ENCODE measurements around the gene RUNX1.

RUNX1 gene

DNA sequence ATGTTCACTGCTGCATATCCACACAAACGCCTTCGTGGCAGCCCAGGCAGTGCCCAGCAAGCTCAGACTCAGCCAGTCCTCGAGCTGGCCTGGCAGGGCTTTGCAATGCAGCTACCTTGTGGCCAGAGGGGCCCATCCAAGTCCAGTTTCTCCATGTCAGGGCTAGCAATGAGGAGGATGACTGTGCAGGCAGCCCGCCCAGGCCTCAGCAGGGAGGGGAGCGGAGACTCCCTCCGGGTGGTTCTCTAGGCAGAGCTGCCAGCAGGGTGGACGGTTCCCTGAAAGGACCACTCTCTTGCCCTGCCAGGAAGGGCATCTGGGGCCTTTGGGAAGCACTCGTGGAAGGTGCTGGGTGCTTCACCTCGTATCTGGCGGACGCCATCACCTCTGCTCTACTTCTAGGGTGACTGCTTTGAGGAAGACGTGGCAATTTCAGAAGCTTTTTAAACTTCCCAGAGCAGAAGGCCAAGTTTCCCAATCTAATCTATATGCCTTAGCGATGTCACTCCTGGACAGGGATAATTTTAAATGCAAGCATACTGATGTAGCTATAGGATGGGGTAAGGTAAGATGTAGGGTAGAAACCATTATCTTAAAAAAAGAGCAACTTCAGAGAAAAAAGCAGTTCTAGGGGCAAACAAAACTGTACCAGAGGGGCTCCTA, 56.2 kb downstream of the RUNX1 start:
- no peak for DNase-seq (ENCODE audit: low spot score)

DNA sequence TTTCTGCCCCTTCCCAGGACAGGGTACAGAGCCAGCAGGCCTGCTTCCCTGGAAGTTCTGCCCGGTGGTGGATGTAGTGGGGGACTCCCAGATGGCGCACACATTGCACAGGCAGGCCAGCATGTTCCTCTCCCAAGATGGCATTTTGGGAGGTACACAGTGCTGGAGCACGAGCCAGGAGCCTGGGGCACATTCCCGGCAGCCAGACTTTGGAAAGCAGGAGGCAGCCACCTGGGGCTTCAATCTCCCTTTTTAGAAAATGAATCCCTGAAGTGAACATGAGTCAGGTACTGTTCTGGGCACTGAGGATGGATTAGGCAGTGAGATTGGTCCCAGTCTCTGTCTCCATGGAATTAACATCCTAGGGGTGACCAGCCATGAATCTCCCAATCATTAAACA, 56.9 kb downstream of the RUNX1 start:
- no peak for DNase-seq (ENCODE audit: low spot score)

DNA sequence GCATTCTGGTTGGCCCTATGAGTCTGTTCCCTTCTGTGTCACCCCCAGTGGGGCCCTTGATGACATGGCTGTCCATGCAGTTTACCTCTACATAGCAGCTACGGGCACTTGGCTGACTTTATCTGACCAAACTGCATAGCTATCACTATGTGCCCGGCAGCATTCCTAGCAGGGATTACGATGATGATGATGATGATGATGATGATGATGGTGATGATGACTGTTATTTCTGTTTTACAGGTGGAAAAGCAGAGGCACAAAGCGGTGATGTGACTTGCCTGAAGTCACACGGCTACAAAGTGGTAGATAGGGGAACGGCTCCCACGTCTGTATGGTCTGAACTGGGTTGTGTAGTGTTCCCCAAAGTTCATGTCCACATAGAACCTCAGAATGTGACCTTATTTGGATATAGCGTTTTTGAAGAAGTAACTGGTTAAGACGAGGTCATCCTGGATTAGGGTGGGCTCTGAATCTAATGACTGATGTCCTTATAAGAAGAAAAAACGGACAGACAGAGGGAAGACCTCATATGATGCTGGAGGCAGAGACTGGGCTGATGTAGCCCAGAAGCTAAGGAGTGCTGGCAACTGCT, 57.6 kb downstream of the RUNX1 start:
- no peak for DNase-seq (ENCODE audit: low spot score)

GRCh38 chr21:34990842-34991241, 58.3 kb downstream of the RUNX1 start:
- no peak for DNase-seq (ENCODE audit: low spot score)

DNA sequence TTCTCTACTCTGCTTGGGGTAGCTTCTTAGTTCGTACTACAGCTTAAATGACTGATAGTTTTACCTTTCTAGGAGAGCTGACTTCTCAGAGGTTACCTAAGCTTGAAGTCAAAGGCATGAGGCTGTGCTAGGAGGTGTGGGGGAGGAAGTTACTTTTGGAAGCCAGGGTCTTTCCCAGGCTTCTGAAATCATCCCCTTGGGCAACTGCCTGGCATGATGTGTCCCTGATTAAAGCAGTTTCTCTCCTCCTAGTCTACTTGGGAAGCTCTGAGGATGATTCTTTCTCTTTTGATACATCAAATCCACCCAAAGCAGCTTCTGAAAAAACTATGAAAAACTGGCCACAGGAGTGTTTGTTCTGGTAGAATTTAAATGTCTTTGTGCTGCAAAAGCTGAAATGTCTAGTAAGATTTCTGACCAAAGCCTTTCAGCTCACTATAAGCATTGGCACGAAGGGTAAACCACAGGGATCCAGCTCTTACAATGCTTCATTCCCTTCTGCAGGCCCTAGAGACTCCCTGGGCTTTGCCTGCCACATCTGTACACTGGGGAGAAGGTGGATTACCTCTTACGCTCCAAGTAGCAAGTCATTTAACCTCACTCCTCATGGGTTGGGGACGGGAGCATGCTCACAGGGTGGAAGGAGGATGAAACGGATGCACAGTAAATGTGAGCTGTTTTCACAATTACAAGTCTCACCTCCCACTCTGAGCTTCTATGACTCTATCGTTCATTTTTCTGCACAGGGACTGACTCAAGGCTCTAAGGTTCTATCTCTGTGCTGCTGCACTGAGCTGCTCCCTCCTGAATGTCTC, 59.6 kb downstream of the RUNX1 start:
- no peak for DNase-seq (ENCODE audit: low spot score)

DNA sequence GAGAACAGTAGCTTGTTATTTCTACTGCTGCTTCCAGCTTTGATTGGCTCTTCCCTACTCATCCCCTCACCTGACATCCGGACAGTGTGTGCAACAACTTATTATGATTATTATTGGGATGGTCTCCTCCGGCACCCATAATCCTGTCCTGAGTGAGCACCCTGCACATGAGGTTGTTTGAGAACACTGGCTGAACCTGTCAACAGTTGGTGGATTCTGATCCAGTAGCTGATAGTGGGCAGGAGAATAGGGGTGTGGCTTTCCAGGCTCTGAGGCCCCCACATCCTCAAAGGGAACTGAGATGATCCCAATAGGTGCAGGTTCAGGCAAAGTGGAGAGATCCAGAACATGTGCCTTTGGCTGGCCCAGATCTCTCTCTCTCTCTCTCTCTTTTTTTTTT, 60.5 kb downstream of the RUNX1 start:
- no peak for DNase-seq (ENCODE audit: low spot score)

DNA sequence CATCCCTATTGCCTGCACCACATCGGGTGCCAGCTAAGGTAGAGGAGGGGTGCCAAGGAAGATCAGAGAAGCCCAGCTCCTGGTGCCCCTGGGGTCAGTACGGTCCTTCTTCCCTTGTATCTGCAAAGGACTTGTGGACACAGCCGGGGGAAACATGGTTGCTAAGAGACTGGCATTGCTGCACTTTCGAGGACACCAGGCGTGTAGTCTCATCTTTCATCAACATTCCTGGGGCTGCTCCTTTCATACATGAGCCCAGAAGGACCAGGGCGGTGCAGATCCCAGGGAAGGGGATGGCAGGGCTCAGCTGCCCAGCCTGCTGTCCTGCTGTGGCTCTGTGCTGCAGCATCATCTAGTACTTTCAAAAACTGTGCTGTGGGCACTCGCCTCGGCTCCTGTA, 61.0 kb downstream of the RUNX1 start:
- DNase-seq (ENCODE audit: low spot score), result no peak

DNA sequence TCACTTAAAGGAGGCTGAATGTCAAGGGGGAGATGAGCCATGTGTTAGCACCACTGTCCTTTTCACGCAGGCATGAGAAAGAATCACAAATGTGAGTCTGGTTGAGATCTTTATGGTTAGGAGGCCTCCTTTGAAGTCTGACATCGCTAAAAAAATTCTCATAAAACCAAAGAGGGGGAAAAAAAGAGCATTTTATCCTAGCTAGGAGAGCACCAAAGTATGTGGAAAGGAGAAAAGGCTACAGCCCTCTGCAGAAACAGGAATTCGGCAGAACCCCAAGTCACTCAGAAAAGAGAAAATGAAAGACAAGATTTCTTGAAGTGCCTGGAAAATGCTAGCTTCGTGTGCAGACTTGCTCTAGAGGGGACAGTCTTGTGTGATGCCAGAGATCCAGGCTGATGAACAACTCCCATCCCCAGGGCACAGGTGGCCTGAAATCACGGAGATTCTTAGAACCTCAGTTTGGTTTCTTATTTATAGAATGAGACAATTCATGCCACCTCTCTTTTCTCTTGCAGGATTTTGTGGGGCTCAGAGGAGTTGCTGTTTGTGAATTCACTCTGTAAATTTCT, 61.5 kb downstream of the RUNX1 start:
- DNase-seq (ENCODE audit: low spot score), result no peak

- no peak for DNase-seq (ENCODE audit: low spot score)
Observed at GRCh38 chr21:34986561-34987500, 62.3 kb downstream of the RUNX1 start.

DNA sequence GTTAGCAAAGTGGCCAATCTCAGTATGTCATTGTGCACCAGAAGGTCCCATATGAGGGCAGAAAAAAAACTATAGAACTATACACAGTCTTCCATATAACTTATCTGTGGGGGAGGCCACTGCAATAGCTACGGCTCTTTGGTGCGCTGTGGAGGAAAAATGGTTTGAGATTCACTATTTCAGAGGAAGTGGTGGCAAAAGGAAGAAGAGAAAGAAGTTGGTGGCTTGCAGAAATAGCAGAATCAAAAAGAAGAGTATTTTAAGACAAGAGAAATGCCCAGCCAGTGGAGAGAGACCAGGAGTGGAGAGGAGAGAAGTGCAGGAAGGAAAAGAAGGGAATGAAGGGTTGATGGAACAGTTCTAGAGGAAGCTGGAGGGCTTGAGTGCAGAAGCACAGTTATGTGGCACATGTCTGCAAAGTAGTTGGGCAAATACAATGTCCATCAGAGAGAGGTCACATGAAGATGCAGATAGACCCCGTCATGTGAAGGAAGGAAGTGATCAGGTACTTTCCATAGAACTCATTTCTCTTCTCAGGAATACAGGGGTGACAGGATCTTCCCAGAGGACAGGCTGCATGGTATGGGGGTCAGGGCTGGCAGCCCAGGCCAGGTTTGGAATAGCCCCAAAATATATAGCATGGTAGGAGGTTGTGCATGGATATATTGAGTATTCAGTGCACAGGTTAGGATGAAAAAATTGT, 64.6 kb downstream of the RUNX1 start:
- DNase-seq (ENCODE audit: low spot score), result no peak

GRCh38 chr21:34983680-34984086, 65.4 kb downstream of the RUNX1 start:
- DNase-seq (ENCODE audit: low spot score), result no peak

DNA sequence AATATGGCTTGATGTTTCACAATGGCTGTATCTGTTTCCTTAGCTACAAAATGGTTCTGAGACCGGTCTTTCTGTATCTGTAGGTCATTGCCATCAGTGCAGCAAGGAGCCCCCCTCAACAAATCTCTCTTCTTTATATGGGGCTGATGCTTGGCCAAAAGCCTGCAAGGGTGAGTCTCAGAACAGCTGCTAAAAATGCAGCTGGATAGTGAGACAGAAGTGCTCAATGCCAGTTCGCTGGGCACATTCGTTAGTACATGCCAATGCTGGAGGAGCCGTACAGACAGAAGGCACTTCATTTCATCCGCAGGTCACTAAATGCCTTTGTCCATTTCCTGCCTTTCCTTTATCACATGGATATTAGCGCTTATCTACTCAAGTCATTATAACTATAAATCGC, 67.3 kb downstream of the RUNX1 start:
- no peak for DNase-seq (ENCODE audit: low spot score)

- DNase-seq (ENCODE audit: low spot score), result no peak
Observed at GRCh38 chr21:34980423-34981115, 68.5 kb downstream of the RUNX1 start.

GRCh38 chr21:34979383-34979782, 69.7 kb downstream of the RUNX1 start:
- no peak for DNase-seq (ENCODE audit: low spot score)

DNA sequence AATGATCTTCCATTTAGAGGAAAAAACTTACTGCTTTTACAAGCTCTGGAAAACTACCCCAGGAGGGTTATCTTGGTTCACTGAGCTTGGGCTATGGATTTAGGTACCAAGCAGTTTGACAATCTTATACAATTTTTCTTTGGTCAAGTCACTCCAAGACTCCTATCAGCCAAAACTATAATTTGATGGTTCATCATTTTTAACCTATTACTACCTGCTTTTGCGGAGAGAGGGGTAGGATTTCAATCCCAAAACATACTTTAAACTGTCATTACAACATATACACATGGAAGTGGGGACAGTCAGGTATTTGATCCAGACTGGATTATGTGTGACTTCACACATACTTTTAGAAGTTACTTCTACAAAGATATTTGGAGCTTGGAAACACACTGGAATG, 71.8 kb downstream of the RUNX1 start:
- DNase-seq (ENCODE audit: low spot score), result no peak

DNA sequence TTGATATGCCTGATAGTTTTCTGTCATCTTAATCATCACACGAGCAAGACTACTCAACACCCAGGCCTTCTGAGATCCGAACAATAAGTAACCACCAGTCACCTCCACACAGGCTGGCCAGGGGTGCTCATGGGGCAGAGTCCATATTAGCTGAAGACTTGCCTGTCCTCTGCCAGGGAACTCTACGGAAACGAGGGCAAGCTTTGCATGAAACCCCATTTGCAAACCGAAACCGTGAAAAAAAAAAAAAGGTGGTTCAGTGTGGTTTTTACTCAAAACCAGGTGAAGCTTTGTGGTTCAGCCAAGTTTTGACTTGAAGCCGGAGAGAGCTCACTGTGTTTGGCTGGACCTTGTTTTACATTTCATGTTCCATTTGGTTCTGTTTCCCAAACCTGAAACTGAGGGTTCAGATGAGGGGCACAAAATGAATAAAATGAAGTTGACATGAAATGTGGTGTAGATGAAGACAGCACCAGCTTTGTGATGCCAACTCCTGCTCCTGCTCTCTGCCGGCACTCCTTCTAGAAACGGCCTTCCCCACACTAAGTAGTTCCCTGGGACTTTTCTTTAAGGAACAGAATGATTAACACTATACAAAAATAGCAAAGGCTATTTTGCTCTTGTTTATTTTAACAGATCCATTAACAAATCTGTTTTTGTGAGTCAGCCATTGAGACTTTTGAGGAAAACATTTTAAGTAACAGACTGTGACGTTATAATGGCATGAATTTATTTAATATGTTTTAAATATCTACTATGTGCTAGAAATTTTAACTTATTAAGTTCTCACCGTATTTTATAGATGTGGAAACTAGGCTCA, 74.7 kb downstream of the RUNX1 start:
- no peak for DNase-seq (ENCODE audit: low spot score)

- no peak for DNase-seq (ENCODE audit: low spot score)
Observed at GRCh38 chr21:34973685-34974084, 75.4 kb downstream of the RUNX1 start.

DNA sequence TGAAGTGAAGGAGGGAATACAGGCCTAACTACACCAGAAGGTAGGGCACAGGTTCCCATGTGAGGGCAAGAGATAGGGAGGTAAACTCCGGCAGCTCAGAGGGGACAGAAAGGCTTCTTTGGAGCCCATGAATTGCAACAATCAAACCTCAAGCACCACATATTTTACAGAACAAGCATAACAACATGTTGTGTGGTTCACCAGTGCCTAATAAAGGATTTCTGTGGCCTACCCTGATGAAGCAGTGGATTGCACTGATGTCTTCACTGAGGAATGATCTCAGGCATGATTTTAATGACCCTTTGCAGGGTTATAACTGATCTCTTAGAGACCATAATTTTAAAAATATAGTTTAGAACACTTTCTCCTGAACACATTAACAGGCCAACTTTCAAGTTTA, 77.4 kb downstream of the RUNX1 start:
- no peak for DNase-seq (ENCODE audit: low spot score)

GRCh38 chr21:34970566-34970965, 78.5 kb downstream of the RUNX1 start:
- no peak for DNase-seq (ENCODE audit: low spot score)

- DNase-seq (ENCODE audit: low spot score), result no peak
Observed at GRCh38 chr21:34970167-34970500, 79.0 kb downstream of the RUNX1 start.

All from D341Med (cell line).